GM18873 (cell line): ENCODE measurements around the gene TRAPPC11.

Experiments used
- ATAC-seq: cut with Tn5 transposase; IDR thresholded peaks from one replicate; pipeline ENCODE4 v1.9.1; 2021; ENCODE audit warnings: mild to moderate bottlenecking, moderate library complexity, moderate number of reproducible peaks; ENCODE audit not compliant: unreplicated experiment, low FRiP score

TRAPPC11 gene

DNA sequence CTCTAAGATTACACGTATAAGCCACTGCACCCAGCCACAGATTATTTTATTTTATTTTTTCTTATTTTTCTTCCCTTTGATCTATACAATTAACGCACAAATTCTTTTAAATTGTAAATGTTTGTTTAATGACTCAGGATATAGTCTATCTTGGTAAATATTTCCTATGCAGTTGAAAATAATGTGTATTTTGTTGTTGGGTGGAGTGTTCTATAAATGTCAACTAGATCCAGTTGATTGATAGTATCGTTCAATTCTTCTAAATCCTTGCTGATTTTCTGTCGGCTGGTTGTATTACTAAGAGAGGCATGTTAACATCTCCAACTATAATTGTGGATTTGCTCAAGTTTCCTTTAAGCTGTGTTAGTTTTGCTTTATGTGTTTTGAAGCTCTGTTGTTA lies 92.0 kb downstream of the TRAPPC11 start:
- ATAC-seq: no peak

DNA sequence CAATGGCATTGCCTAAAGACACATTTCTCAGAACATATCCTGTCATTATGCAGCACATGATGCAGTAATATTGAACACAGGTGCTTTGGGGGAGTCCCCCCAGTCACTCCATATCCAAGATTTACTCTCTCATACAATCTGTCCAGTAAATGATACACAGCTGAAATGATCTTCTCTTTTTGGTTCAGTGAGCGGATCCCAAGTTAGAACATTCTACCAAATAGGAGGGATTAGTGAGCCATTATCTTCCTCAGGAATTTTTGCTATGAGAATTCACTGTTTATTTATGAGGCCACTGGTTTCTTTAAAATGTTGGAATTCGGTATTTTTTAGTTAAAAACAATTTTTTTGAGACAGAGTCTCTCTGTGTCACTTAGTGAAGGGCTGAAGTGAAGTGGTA lies 96.5 kb downstream of the TRAPPC11 start:
- no peak for ATAC-seq

DNA sequence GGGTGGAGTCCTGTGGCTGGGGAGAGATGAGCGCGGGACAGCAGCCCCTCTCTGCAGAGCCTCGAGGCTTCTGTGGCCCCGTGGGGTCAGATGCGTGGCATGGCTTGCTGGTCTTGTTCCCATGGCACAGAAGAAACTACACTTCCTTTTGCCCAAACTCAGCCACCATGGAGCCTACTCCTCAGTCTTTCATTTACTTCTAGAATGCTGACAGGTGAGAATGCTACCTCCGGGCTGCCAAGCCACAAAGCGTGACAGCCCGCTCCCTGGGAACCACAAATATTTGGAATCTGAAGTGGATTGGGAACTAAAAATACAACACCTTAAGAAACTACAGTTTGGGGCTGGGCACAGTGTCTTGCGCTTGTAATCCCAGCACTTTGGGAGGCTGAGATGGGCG lies 98.0 kb downstream of the TRAPPC11 start:
- ATAC-seq: no peak

DNA sequence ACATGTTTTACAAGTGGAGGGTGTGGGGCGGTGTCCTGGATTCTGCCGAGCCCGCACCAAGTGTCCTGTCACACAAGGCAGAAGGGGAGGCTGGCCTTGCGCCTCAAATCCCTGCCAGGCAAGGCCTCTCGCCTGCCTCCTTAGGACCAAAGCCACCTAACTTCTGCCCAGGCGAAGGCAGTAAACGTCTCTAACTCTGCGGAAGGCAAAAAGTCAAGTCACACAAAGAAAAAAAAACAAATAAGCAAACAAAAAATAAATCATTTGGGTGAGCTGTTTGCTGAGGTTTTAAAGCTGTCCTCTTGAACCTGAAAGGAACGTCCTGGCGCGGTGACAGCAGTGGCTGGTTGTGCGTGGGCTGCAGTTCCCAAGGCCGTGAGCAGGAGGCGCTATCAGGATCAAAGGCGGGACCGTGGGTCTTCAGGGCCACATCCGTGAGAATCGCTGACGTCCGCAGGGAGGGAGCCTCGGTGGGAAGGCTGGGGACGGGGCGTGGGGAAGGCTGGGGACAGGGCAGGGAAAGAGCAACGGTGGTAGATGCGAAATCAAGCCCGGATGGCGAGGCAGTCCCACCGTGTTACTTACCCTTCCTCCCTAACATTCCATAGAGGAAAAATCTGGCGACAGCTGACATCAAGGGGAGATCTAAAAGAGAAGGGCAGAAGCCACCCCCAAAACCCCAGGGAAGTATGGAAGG lies 99.1 kb downstream of the TRAPPC11 start:
- ATAC-seq: no peak

DNA sequence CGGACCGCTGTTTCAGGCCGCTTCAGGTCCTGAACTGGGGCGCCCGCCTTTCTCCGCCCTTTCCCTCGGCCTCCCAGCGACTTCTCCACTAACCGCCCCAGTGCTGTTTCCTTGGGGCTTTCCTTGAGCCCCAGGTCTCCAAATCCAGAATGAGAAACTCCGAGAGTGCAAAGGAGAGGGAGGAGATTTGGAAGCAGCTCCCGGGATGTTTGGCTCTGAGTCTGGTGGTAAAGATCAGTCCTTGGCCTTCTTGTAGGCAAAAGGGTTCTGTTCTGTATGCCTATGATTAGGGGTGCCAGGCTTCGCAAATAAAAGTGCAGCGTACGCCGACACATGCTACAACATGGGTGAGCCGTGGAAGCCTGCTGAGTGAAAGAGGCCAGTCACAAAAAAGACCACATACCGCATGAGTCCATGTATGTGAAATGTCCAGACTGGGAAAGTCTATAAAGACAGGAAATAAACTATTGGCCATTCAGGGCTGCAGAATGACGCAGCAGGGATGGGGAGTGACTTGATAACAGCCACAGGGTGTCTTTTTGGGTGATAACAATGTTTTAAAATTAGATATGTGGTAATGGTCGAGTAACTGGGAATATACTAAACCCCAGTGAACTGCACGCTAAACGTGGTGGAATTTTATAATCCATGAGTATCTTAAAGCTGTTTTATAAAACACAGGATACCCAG lies 99.8 kb downstream of the TRAPPC11 start:
- no peak for ATAC-seq

DNA sequence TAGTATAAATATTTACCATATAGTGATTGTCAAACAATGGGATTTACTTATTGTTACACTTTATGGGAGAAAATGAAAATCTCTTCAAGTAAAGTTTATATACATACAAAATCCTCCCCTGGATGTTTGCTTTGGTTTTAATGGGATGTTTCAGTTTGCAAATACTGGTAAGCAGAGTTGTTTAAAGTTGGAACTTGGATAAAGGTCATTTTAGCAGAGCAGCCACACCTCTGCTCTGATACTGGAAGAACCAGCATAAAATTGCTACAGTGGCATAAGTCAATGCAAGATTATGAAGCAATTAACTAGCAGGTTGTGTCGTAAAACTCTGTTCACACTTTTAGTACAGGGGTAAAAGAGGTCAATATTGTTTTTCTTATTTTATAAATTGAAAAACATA lies 101.2 kb downstream of the TRAPPC11 start:
- ATAC-seq: no peak
